ENCODE results near the gene CDK5RAP1.

- TF ChIP-seq GTF2F1 (IDR thresholded peaks at IDR 0.05; ENCODE audit: borderline replicate concordance, low read depth, low read length) (no peak), TAF1 (IDR thresholded peaks at IDR 0.05; ENCODE audit: low read depth, low read length) (no peak), TEAD4 (IDR thresholded peaks at IDR 0.05; ENCODE audit: low read depth, low read length) (no peak), POLR2A (IDR thresholded peaks at IDR 0.05; ENCODE audit: control extremely low read depth in 1 of 2, low read depth in 2 of 2, low read length in 2 of 2) (no peak), CTCF (IDR thresholded peaks at IDR 0.05; ENCODE audit: control extremely low read depth in 1 of 3, insufficient read depth in 1 of 3, low read depth in 1 of 3, low read length in 3 of 3) (no peak), RNF2 (IDR thresholded peaks at IDR 0.05; ENCODE audit: borderline replicate concordance, low read depth, low read length, missing control alignments, poor library complexity, severe bottlenecking) (no peak)
These were observed 11.1 kb upstream of the CDK5RAP1 start for GRCh38 chr20:33412484-33412838.

Data from H1 (cell line).